Sigmoid colon (tissue), 7 donors: Measurements from ENCODE around the gene USP1. TPM values are rescaled to one million over a fixed set of nuclear protein-coding genes. Genes with fewer than 3 reads are reported as not detected.

Experiments
- DNase-seq: peaks from one replicate; pipeline ENCODE4 v3.0.0-alpha.2; 2019
- H3K27ac ChIP-seq, 4 donors: fragments of 200-600 bp; sonication (generic); one replicate each; pipeline ENCODE4 v1.5.1; 2016 to 2019; ENCODE audit warnings: mild to moderate bottlenecking in 1 of 4
- H3K27me3 ChIP-seq, 3 donors: fragments of 200-600 bp; sonication (generic); one replicate each; pipeline ENCODE4 v1.5.1; 2019; ENCODE audit warnings: mild to moderate bottlenecking in 1 of 3
- H3K36me3 ChIP-seq, 4 donors: fragments of 200-600 bp; sonication (generic); one replicate each; pipeline ENCODE4 v1.5.1; 2016 to 2019
- H3K4me1 ChIP-seq, 4 donors: fragments of 200-600 bp; sonication (generic); one replicate each; pipeline ENCODE4 v1.5.1; 2017 to 2019
- H3K4me3 ChIP-seq, 4 donors: fragments of 200-600 bp; sonication (generic); one replicate each; pipeline ENCODE4 v1.5.1; 2017 to 2019; ENCODE audit warnings: mild to moderate bottlenecking in 2 of 4, moderate library complexity in 1 of 4
- H3K9me3 ChIP-seq, 4 donors: fragments of 200-600 bp in 3 of 4; sonication (generic) in 3 of 4; one replicate each; pipeline versions ENCODE4 v1.5.1 to v1.6.1; 2013 to 2019
- CTCF ChIP-seq, 4 experiments: fragments of 450-650 bp in 3 of 4; fragments of 200-600 bp in 1 of 4; IDR thresholded peaks; one replicate each; pipeline ENCODE4 v1.5.1; 2016 to 2019; ENCODE audit warnings: antibody characterized with exemption in 4 of 4, mild to moderate bottlenecking in 3 of 4, moderate library complexity in 2 of 4
- EP300 ChIP-seq, 4 donors: sonication (generic); formaldehyde crosslinking; IDR thresholded peaks; one replicate each; pipeline ENCODE4 v1.6.1; 2017; ENCODE audit warnings: antibody characterized with exemption in 4 of 4
- POLR2A ChIP-seq, 2 donors: fragments of 450-650 bp; IDR thresholded peaks; one replicate each; pipeline ENCODE4 v1.6.1; 2016; ENCODE audit warnings: antibody characterized with exemption in 2 of 2, mild to moderate bottlenecking in 2 of 2, moderate library complexity in 2 of 2
- POLR2AphosphoS5 ChIP-seq, 4 donors: sonication (generic); formaldehyde crosslinking; IDR thresholded peaks; one replicate each; pipeline ENCODE4 v1.6.1; 2017; ENCODE audit warnings: antibody characterized with exemption in 4 of 4
- WGBS, 2 donors: extraction: QIAGEN DNeasy Blood & Tissue Kit; methylation state at CpG; one replicate each; pipeline ENCODE4 v1.1.7; 2013; 5-methylcytosine and 5-hydroxymethylcytosine counted together
- intact Hi-C: fragments of 100-400 bp; cut with DNase I; formaldehyde crosslinking; loops from one replicate; pipeline ENCODE4 v1.15.1; 2023
- polyA plus RNA-seq, 3 donors: library from polyadenylated mRNA; stranded (reverse); fragments of 200-250 nt; gene quantifications; one replicate each; pipeline ENCODE4 v1.2.3, GENCODE V29; 2013
- total RNA-seq, 4 donors: library from RNA; depleted of rRNA; stranded (reverse); fragments of >200 nt; gene quantifications; one replicate each; pipeline ENCODE4 v1.1.0, GENCODE V29; 2016
- donor health status: healthy with polysubstance abuse.
- donor health status: Bipolar disorder and iron deficiency.
- donor health status: healthy.

Gene USP1
- total and polyA plus RNA-seq, 7 donors: 14.4 to 35.7 (median 20.5) TPM

- Histone ChIP-seq H3K9me3 (no peaks in the 10 kb centered on the region), H3K4me1 (no peaks in the 10 kb centered on the region), H3K36me3 (no peaks in the 10 kb centered on the region), H3K27me3 (no peaks in the 10 kb centered on the region), H3K27ac (no peak overlapping the region), H3K4me3 (no peak overlapping the region)
- intact Hi-C loops: no loop called here
- no peak for TF ChIP-seq POLR2AphosphoS5 (IDR thresholded peaks at IDR 0.05)
- no peak for TF ChIP-seq POLR2A (IDR thresholded peaks at IDR 0.05)
- no peak for TF ChIP-seq CTCF (IDR thresholded peaks at IDR 0.05)
- no peak for TF ChIP-seq EP300 (IDR thresholded peaks at IDR 0.05)
- 84 to 86% methylated on average over 4 of the region's 4 CpGs for WGBS, 2 donors
- no peak for DNase-seq
Measured at GRCh38 chr1:62428351-62428750, 8.5 kb upstream of the USP1 start.

GRCh38 chr1:62429581-62429980 lies 7.3 kb upstream of the USP1 start:
- DNase-seq: no peak

GRCh38 chr1:62433861-62434617 lies 2.8 kb upstream of the USP1 start:
- H3K27me3 ChIP-seq: no peaks in the 10 kb centered on the region
- DNase-seq: no peak
- WGBS, 2 donors: 86 to 87% methylated on average over 10 of the region's 10 CpGs
- no peak overlapping the region for H3K4me3 ChIP-seq
- H3K36me3 ChIP-seq: no peaks in the 10 kb centered on the region
- TF ChIP-seq EP300 (IDR thresholded peaks at IDR 0.05) (no peak), POLR2AphosphoS5 (IDR thresholded peaks at IDR 0.05) (no peak), POLR2A (IDR thresholded peaks at IDR 0.05) (no peak), CTCF (IDR thresholded peaks at IDR 0.05) (no peak)
- H3K4me1 ChIP-seq: peaks cover 0 to 23% (median 20%) of the 10 kb centered on the region in 4 donors
- intact Hi-C loops: loop anchor here (10.0 kb wide), 1 partner anchor 931 kb away; the partner anchor contains the start of gene ALG6
- H3K9me3 ChIP-seq: no peaks in the 10 kb centered on the region
- H3K27ac ChIP-seq: no peak overlapping the region

More at GRCh38 chr1:62429581-62429980, 7.3 kb upstream of the USP1 start:
- no peak overlapping the region for H3K4me3 ChIP-seq
- no peaks in the 10 kb centered on the region for H3K36me3 ChIP-seq
- H3K27ac ChIP-seq: no peak overlapping the region
- no peaks in the 10 kb centered on the region for H3K27me3 ChIP-seq
- TF ChIP-seq POLR2A (IDR thresholded peaks at IDR 0.05) (no peak), EP300 (IDR thresholded peaks at IDR 0.05) (no peak), CTCF (IDR thresholded peaks at IDR 0.05) (no peak), POLR2AphosphoS5 (IDR thresholded peaks at IDR 0.05) (no peak)
- H3K4me1 ChIP-seq: no peaks in the 10 kb centered on the region
- WGBS, 2 donors: 93 to 95% methylated on average over 2 of the region's 2 CpGs
- H3K9me3 ChIP-seq: no peaks in the 10 kb centered on the region
- intact Hi-C loops: no loop called here

GRCh38 chr1:62434618-62435001 lies 2.2 kb upstream of the USP1 start:
- Histone ChIP-seq H3K4me3 (no peak overlapping the region), H3K27me3 (no peaks in the 10 kb centered on the region), H3K9me3 (no peaks in the 10 kb centered on the region), H3K27ac (no peak overlapping the region), H3K36me3 (no peaks in the 10 kb centered on the region), H3K4me1 (peaks cover 0 to 28% (median 25%) of the 10 kb centered on the region in 4 donors)
- WGBS, 2 donors: 90 to 95% methylated on average over 12 of the region's 12 CpGs
- no peak for DNase-seq
- intact Hi-C loops: loop anchor here (5.0 to 10.0 kb wide), 2 partner anchors 348 to 930 kb away; partner anchors contain the start of genes ALG6 and ATG4C
- TF ChIP-seq POLR2A (IDR thresholded peaks at IDR 0.05): no peak
- TF ChIP-seq CTCF (IDR thresholded peaks at IDR 0.05): no peak
